H9 (cell line): ENCODE measurements around the gene ITIH5. TPM values are rescaled to one million over a fixed set of nuclear protein-coding genes. Genes with fewer than 3 reads are reported as not detected.

Experiments
- DNase-seq: peaks from one replicate; pipeline ENCODE4 v3.0.0-alpha.2; 2017
- H2AFZ ChIP-seq: one replicate; pipeline ENCODE4 v1.6.1; 2013; ENCODE audit warnings: mild to moderate bottlenecking, low read length, control low read depth, moderate library complexity
- H2AK5ac ChIP-seq: 2 replicates; pipeline ENCODE4 v1.6.1; 2013; ENCODE audit warnings: low read length, control low read depth, mixed read lengths; ENCODE audit not compliant: insufficient read length
- H2BK120ac ChIP-seq: one replicate; pipeline ENCODE4 v1.6.1; 2013; ENCODE audit warnings: low read depth, mild to moderate bottlenecking, low read length, control low read depth, inconsistent platforms; ENCODE audit not compliant: poor library complexity, severe bottlenecking
- H2BK12ac ChIP-seq: 2 replicates; pipeline ENCODE4 v1.6.1; 2013; ENCODE audit warnings: low read length, control low read depth, mixed read lengths, low read depth; ENCODE audit not compliant: insufficient read length
- H2BK15ac ChIP-seq: 2 replicates; pipeline ENCODE4 v1.6.1; 2013; ENCODE audit warnings: low read depth, low read length, control low read depth
- H2BK20ac ChIP-seq: one replicate; pipeline ENCODE4 v1.6.1; 2013; ENCODE audit warnings: low read depth, mild to moderate bottlenecking, low read length, control low read depth, inconsistent platforms; ENCODE audit not compliant: poor library complexity, severe bottlenecking
- H2BK5ac ChIP-seq: 2 replicates; pipeline ENCODE4 v1.6.1; 2013; ENCODE audit warnings: low read length, control low read depth, mixed read lengths; ENCODE audit not compliant: insufficient read length
- H3K14ac ChIP-seq: 2 replicates; pipeline ENCODE4 v1.6.1; 2013; ENCODE audit warnings: low read length, control low read depth; ENCODE audit not compliant: insufficient read depth
- H3K18ac ChIP-seq: 2 replicates; pipeline ENCODE4 v1.6.1; 2013; ENCODE audit warnings: low read depth, mild to moderate bottlenecking, mixed read lengths, low read length, control low read depth; ENCODE audit not compliant: insufficient read length
- H3K23ac ChIP-seq: 2 replicates; pipeline ENCODE4 v1.6.1; 2013; ENCODE audit warnings: low read length, control low read depth, mixed read lengths, low read depth; ENCODE audit not compliant: insufficient read length
- H3K23me2 ChIP-seq: 2 replicates; pipeline ENCODE4 v1.6.1; 2013; ENCODE audit warnings: low read depth, mild to moderate bottlenecking, mixed read lengths, low read length, control low read depth; ENCODE audit not compliant: insufficient read length, poor library complexity, severe bottlenecking
- H3K27ac ChIP-seq: 2 replicates; pipeline ENCODE4 v1.5.1; 2013; ENCODE audit warnings: low read length, control low read depth, mixed read lengths, low read depth; ENCODE audit not compliant: insufficient read length
- H3K27me3 ChIP-seq: 2 replicates; pipeline ENCODE4 v1.6.1; 2013; ENCODE audit warnings: low read length, control low read depth, inconsistent platforms; ENCODE audit not compliant: insufficient read depth
- H3K4ac ChIP-seq: 2 replicates; pipeline ENCODE4 v1.6.1; 2013; ENCODE audit warnings: low read depth, mild to moderate bottlenecking, control low read depth, inconsistent platforms, low read length, moderate library complexity
- H3K4me1 ChIP-seq: 2 replicates; pipeline ENCODE4 v1.6.1; 2013; ENCODE audit warnings: low read length, control low read depth, inconsistent platforms; ENCODE audit not compliant: insufficient read depth
- H3K4me2 ChIP-seq: 2 replicates; pipeline ENCODE4 v1.6.1; 2013; ENCODE audit warnings: low read length, control low read depth, mixed read lengths; ENCODE audit not compliant: insufficient read length, insufficient read depth
- H3K56ac ChIP-seq: 2 replicates; pipeline ENCODE4 v1.6.1; 2013; ENCODE audit warnings: low read depth, mild to moderate bottlenecking, mixed read lengths, low read length, control low read depth; ENCODE audit not compliant: insufficient read length
- H3K79me1 ChIP-seq: 2 replicates; pipeline ENCODE4 v1.6.1; 2013; ENCODE audit warnings: low read depth, mild to moderate bottlenecking, moderate library complexity, low read length, control low read depth, inconsistent platforms; ENCODE audit not compliant: insufficient read depth, poor library complexity, severe bottlenecking
- H3K79me2 ChIP-seq: 2 replicates; pipeline ENCODE4 v1.6.1; 2013; ENCODE audit warnings: low read length, control low read depth, inconsistent platforms; ENCODE audit not compliant: insufficient read depth
- H3K9ac ChIP-seq: 2 replicates; pipeline ENCODE4 v1.6.1; 2013; ENCODE audit warnings: low read length, control low read depth, mixed read lengths; ENCODE audit not compliant: insufficient read length; ENCODE audit errors: extremely low read depth
- H3K9me3 ChIP-seq: one replicate; pipeline ENCODE4 v1.6.1; 2013; ENCODE audit warnings: low read depth, low read length, inconsistent platforms; ENCODE audit not compliant: control insufficient read depth
- H3T11ph ChIP-seq: one replicate; pipeline ENCODE4 v1.6.1; 2013; ENCODE audit warnings: mild to moderate bottlenecking, low read length, control low read depth, inconsistent platforms
- H4K20me1 ChIP-seq: one replicate; pipeline ENCODE4 v1.6.1; 2013; ENCODE audit not compliant: control insufficient read depth, insufficient read length, insufficient read depth
- H4K5ac ChIP-seq: 2 replicates; pipeline ENCODE4 v1.6.1; 2013; ENCODE audit warnings: low read depth, mild to moderate bottlenecking, mixed read lengths, low read length, control low read depth; ENCODE audit not compliant: insufficient read length
- H4K8ac ChIP-seq: replicated peaks from 2 replicates; pipeline ENCODE4 v1.6.1; 2013; ENCODE audit warnings: low read length, control low read depth, mixed read lengths, low read depth; ENCODE audit not compliant: insufficient read length
- H4K91ac ChIP-seq: 2 replicates; pipeline ENCODE4 v1.6.1; 2013; ENCODE audit warnings: low read depth, mild to moderate bottlenecking, moderate library complexity, mixed read lengths, low read length, control low read depth; ENCODE audit not compliant: insufficient read length
- H3K27ac Mint-ChIP-seq, 3 experiments: 2 replicates in 2 of 3; 3 replicates in 1 of 3; pipeline ENCODE4 v1.8.0; 2020 to 2021; ENCODE audit warnings: mixed read lengths in 3 of 3, mild to moderate bottlenecking in 1 of 3, moderate library complexity in 1 of 3
- H3K27me3 Mint-ChIP-seq: 2 replicates; pipeline ENCODE4 v1.8.0; 2021; ENCODE audit warnings: low read depth, mild to moderate bottlenecking, moderate library complexity, mixed read lengths
- H3K36me3 Mint-ChIP-seq, 3 experiments: 2 replicates in 2 of 3; 3 replicates in 1 of 3; pipeline ENCODE4 v1.8.0; 2020 to 2021; ENCODE audit warnings: low read depth in 3 of 3, mixed read lengths in 3 of 3; ENCODE audit not compliant: insufficient read depth in 1 of 3
- H3K4me1 Mint-ChIP-seq, 2 experiments: 2 replicates each; pipeline ENCODE4 v1.8.0; 2020; ENCODE audit warnings: mixed read lengths in 2 of 2
- H3K4me3 Mint-ChIP-seq, 2 experiments: 2 replicates in 1 of 2; 3 replicates in 1 of 2; pipeline ENCODE4 v1.8.0; 2020 to 2021; ENCODE audit warnings: mild to moderate bottlenecking in 2 of 2, mixed read lengths in 2 of 2, moderate library complexity in 1 of 2
- H3K9me3 Mint-ChIP-seq, 2 experiments: 2 replicates in 1 of 2; 3 replicates in 1 of 2; pipeline ENCODE4 v1.8.0; 2020; ENCODE audit warnings: mild to moderate bottlenecking in 2 of 2, mixed read lengths in 2 of 2, moderate library complexity in 1 of 2
- WGBS: extraction: QIAGEN DNeasy Blood & Tissue Kit; methylation state at CpG from one replicate; pipeline ENCODE4 v1.1.7; 2013; ENCODE audit warnings: missing lambda C conversion rate, low lambda C conversion rate, mixed read lengths; ENCODE audit not compliant: insufficient read length; ENCODE audit errors: extremely low coverage; 5-methylcytosine and 5-hydroxymethylcytosine counted together
- total RNA-seq: library from RNA; stranded (reverse); gene quantifications from 2 replicates; pipeline ENCODE4 v1.2.1, GENCODE V29; 2021
- TF ChIP-seq, protein P1 (sequence below): fragments of 200-600 bp; sonication (generic); conservative IDR thresholded peaks from 3 replicates; pipeline ENCODE4 v1.8.0; 2021; ENCODE audit warnings: antibody characterized with exemption, mild to moderate bottlenecking

Gene ITIH5
- total RNA-seq, 1 experiment from 2014 or later, result 1.3 TPM

DNA sequence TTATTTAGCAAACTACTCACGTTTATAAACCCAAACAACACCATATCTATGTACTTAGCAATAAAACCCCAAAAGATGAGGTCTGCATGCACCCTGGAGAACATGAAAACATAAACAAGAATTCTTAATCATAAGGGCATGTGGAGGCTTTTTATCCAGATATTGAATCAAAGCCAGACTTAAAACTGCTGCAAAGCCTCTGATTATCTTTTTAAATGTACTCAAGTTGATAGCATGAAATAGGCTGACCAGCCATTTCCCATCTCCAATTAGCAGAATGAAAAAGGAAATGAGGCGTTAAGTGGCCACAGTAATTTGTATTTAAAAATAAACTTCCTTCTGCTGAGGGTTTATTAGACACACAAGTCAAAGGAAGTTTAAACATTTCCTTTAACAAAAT, 48.3 kb downstream of the ITIH5 start:
- WGBS, result no CpG with 5 or more reads among the region's 2 CpGs

More for the DNA sequence above, 48.3 kb downstream of the ITIH5 start:
- Histone ChIP-seq H2BK120ac (no peak overlapping the region), H3K79me1 (no peaks in the 10 kb centered on the region), H2BK15ac (no peak overlapping the region), H2AFZ (no peak overlapping the region), H3K4me2 (no peak overlapping the region), H3K4ac (no peak overlapping the region), H3K9ac (no peak overlapping the region), H4K8ac (no peak overlapping the region), H3K4me1 (no peaks in the 10 kb centered on the region), H4K5ac (no peak overlapping the region), H3K23me2 (no peaks in the 10 kb centered on the region), H3K27ac (no peak overlapping the region), H3T11ph (no peak overlapping the region), H3K14ac (no peak overlapping the region), H3K56ac (no peak overlapping the region), H3K18ac (no peak overlapping the region), H2BK5ac (no peak overlapping the region), H3K9me3 (no peaks in the 10 kb centered on the region), H2BK20ac (no peak overlapping the region), H2BK12ac (no peak overlapping the region), H4K91ac (no peak overlapping the region), H2AK5ac (no peak overlapping the region), H3K23ac (no peak overlapping the region), H3K79me2 (no peaks in the 10 kb centered on the region), H4K20me1 (no peaks in the 10 kb centered on the region), H3K27me3 (no peaks in the 10 kb centered on the region)
- DNase-seq, result no peak
- Mint-ChIP-seq H3K4me3 (no peak overlapping the region), H3K27ac (no peak overlapping the region), H3K9me3 (no peaks in the 10 kb centered on the region), H3K36me3 (no peaks in the 10 kb centered on the region), H3K4me1 (peaks cover 6% of the 10 kb centered on the region in 2 experiments), H3K27me3 (no peaks in the 10 kb centered on the region)
- TF ChIP-seq, protein P1, sequence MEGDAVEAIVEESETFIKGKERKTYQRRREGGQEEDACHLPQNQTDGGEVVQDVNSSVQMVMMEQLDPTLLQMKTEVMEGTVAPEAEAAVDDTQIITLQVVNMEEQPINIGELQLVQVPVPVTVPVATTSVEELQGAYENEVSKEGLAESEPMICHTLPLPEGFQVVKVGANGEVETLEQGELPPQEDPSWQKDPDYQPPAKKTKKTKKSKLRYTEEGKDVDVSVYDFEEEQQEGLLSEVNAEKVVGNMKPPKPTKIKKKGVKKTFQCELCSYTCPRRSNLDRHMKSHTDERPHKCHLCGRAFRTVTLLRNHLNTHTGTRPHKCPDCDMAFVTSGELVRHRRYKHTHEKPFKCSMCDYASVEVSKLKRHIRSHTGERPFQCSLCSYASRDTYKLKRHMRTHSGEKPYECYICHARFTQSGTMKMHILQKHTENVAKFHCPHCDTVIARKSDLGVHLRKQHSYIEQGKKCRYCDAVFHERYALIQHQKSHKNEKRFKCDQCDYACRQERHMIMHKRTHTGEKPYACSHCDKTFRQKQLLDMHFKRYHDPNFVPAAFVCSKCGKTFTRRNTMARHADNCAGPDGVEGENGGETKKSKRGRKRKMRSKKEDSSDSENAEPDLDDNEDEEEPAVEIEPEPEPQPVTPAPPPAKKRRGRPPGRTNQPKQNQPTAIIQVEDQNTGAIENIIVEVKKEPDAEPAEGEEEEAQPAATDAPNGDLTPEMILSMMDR, result no peak
